Tibial nerve (tissue), 4 donors: ENCODE data around the gene GRK1. TPM values are rescaled to one million over a fixed set of nuclear protein-coding genes. Genes with fewer than 3 reads are reported as not detected.
A peak's percentile ranks its signal among the peaks of the same experiment; 100 is the strongest.

ENCODE experiments used
- DNase-seq, 2 donors: peaks; one replicate each; pipeline ENCODE4 v3.0.0-alpha.2; 2019; ENCODE audit warnings: low spot score in 2 of 2
- H3K27ac ChIP-seq, 4 donors: fragments of 200-600 bp; sonication (generic) in 3 of 4; one replicate each; pipeline ENCODE4 v1.5.1; 2017 to 2019; ENCODE audit warnings: mild to moderate bottlenecking in 1 of 4
- H3K27me3 ChIP-seq, 2 donors: fragments of 200-600 bp; sonication (generic) in 1 of 2; one replicate each; pipeline versions ENCODE4 v1.5.1 to v1.6.0; 2017 to 2019
- H3K36me3 ChIP-seq, 3 donors: fragments of 200-600 bp; sonication (generic); one replicate each; pipeline ENCODE4 v1.5.1; 2018 to 2019
- H3K4me1 ChIP-seq, 4 donors: fragments of 200-600 bp; sonication (generic) in 3 of 4; one replicate each; pipeline ENCODE4 v1.5.1; 2017 to 2019
- H3K4me3 ChIP-seq, 4 donors: fragments of 200-600 bp; sonication (generic) in 3 of 4; one replicate each; pipeline ENCODE4 v1.5.1; 2017 to 2019; ENCODE audit warnings: mild to moderate bottlenecking in 1 of 4, moderate library complexity in 1 of 4
- H3K9me3 ChIP-seq, 4 donors: fragments of 200-600 bp; sonication (generic) in 3 of 4; one replicate each; pipeline ENCODE4 v1.5.1; 2017 to 2019
- EP300 ChIP-seq, 2 donors: sonication (generic); formaldehyde crosslinking; IDR thresholded peaks; one replicate each; pipeline ENCODE4 v1.6.1; 2017; ENCODE audit warnings: antibody characterized with exemption in 2 of 2, mild to moderate bottlenecking in 1 of 2
- POLR2A ChIP-seq, 2 donors: fragments of 450-650 bp; IDR thresholded peaks; one replicate each; pipeline ENCODE4 v1.6.1; 2017; ENCODE audit warnings: antibody characterized with exemption in 2 of 2, mild to moderate bottlenecking in 2 of 2, moderate library complexity in 2 of 2
- WGBS, 2 donors: methylation state at CpG; one replicate each; pipeline ENCODE4 v1.1.5; 2018; 5-methylcytosine and 5-hydroxymethylcytosine counted together
- total RNA-seq, 4 donors: library from RNA; depleted of rRNA; stranded (reverse); fragments of >200 nt; gene quantifications; one replicate each; pipeline ENCODE4 v1.1.0, GENCODE V29; 2016
- TF ChIP-seq, protein P1 (sequence below), 5 experiments: fragments of 200-600 bp in 3 of 5; fragments of 450-650 bp in 2 of 5; sonication (generic) in 3 of 5; IDR thresholded peaks; one replicate each; pipeline ENCODE4 v1.5.1; 2016 to 2019; ENCODE audit warnings: antibody characterized with exemption in 5 of 5, mild to moderate bottlenecking in 3 of 5, moderate library complexity in 2 of 5

The GRK1 gene
- total RNA-seq, 4 donors from 2014 or later: not detected

- TF ChIP-seq POLR2A (IDR thresholded peaks at IDR 0.05) (no peak), EP300 (IDR thresholded peaks at IDR 0.05) (peak in 1 of 2 donors; percentile 17)
- TF ChIP-seq, protein P1, sequence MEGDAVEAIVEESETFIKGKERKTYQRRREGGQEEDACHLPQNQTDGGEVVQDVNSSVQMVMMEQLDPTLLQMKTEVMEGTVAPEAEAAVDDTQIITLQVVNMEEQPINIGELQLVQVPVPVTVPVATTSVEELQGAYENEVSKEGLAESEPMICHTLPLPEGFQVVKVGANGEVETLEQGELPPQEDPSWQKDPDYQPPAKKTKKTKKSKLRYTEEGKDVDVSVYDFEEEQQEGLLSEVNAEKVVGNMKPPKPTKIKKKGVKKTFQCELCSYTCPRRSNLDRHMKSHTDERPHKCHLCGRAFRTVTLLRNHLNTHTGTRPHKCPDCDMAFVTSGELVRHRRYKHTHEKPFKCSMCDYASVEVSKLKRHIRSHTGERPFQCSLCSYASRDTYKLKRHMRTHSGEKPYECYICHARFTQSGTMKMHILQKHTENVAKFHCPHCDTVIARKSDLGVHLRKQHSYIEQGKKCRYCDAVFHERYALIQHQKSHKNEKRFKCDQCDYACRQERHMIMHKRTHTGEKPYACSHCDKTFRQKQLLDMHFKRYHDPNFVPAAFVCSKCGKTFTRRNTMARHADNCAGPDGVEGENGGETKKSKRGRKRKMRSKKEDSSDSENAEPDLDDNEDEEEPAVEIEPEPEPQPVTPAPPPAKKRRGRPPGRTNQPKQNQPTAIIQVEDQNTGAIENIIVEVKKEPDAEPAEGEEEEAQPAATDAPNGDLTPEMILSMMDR (IDR thresholded peaks at IDR 0.05): no peak
- Histone ChIP-seq H3K4me3 (peak overlapping the region; percentile 62 to 76 (median 72)), H3K36me3 (no peaks in the 10 kb centered on the region), H3K27me3 (peaks cover 0 to 19% of the 10 kb centered on the region in 2 donors), H3K9me3 (no peaks in the 10 kb centered on the region), H3K4me1 (peaks cover 0 to 21% (median 6%) of the 10 kb centered on the region in 4 donors), H3K27ac (peak overlapping the region; percentile 64 to 92 (median 78))
- peak in 1 of 2 donors; percentile 29 for DNase-seq
- 0 to 2% methylated on average over 26 of the region's 26 CpGs for WGBS, 2 donors
Measured at GRCh38 chr13:113759525-113760137, 92.6 kb downstream of the GRK1 start.

- H3K27me3 ChIP-seq: peaks cover 0 to 19% of the 10 kb centered on the region in 2 donors
- no peak overlapping the region for H3K4me3 ChIP-seq
- WGBS, 2 donors: 83 to 84% methylated on average over 7 of the region's 7 CpGs
- H3K4me1 ChIP-seq: peaks cover 0 to 28% (median 6%) of the 10 kb centered on the region in 4 donors
- TF ChIP-seq POLR2A (IDR thresholded peaks at IDR 0.05) (no peak), EP300 (IDR thresholded peaks at IDR 0.05) (no peak)
- TF ChIP-seq, protein P1 (IDR thresholded peaks at IDR 0.05): no peak
- DNase-seq: no peak
- no peak overlapping the region for H3K27ac ChIP-seq
- no peaks in the 10 kb centered on the region for H3K9me3 ChIP-seq
- no peaks in the 10 kb centered on the region for H3K36me3 ChIP-seq
Measured at GRCh38 chr13:113761136-113761535, 94.1 kb downstream of the GRK1 start.

DNA sequence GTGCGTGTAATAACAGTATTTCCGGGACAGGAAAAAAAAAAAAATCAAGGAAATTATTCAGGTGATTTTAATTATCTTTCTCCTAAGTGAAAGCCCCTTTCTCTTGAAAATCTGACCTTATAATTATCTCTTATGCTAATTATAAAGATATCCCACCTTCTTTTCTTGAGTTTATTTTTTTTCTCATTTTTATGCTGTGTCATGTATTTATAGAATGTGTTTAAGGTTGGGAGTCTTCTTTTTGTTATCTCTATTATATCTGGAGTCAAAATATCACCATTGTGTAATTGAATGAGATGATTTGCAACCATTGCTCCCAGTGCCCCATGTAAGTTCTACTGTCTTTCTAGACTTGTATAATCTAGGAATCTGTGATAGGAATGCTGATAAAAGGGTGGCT is 95.1 kb downstream of the GRK1 start:
- peaks cover 0 to 28% (median 6%) of the 10 kb centered on the region in 4 donors for H3K4me1 ChIP-seq
- H3K36me3 ChIP-seq: no peaks in the 10 kb centered on the region
- H3K27me3 ChIP-seq: peaks cover 0 to 19% of the 10 kb centered on the region in 2 donors
- 67 to 89% methylated on average over 2 of the region's 2 CpGs for WGBS, 2 donors
- DNase-seq: no peak
- TF ChIP-seq, protein P1 (IDR thresholded peaks at IDR 0.05): no peak
- TF ChIP-seq EP300 (IDR thresholded peaks at IDR 0.05) (no peak), POLR2A (IDR thresholded peaks at IDR 0.05) (no peak)
- no peak overlapping the region for H3K27ac ChIP-seq
- no peak overlapping the region for H3K4me3 ChIP-seq
- H3K9me3 ChIP-seq: no peaks in the 10 kb centered on the region

DNA sequence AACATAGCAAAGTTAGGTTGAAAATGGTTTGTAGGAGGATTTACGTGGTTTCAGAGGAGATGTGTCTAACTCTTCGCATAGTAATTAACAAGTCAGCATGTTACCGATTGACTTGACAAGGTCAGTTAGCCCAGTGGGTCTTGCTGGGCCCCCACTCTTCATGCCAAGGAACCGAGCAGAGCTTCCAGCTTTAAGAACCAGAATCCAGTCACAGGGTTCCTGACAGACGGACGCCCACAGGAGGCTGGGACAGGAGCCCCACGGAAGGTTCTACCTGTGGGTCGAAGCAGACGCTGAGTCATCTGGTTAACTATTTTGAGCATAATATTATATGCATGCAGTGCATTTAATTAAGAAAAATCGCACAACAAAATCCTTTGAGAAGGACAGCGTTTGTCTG is 95.5 kb downstream of the GRK1 start:
- no peak overlapping the region for H3K4me3 ChIP-seq
- DNase-seq: no peak
- H3K36me3 ChIP-seq: peaks cover 0 to 3% (median 0%) of the 10 kb centered on the region in 3 donors
- H3K27me3 ChIP-seq: peaks cover 0 to 19% of the 10 kb centered on the region in 2 donors
- no peaks in the 10 kb centered on the region for H3K9me3 ChIP-seq
- TF ChIP-seq POLR2A (IDR thresholded peaks at IDR 0.05) (no peak), EP300 (IDR thresholded peaks at IDR 0.05) (no peak)
- TF ChIP-seq, protein P1 (IDR thresholded peaks at IDR 0.05): no peak
- peaks cover 0 to 27% (median 6%) of the 10 kb centered on the region in 4 donors for H3K4me1 ChIP-seq
- 86% methylated on average over 11 of the region's 11 CpGs for WGBS, 2 donors
- no peak overlapping the region for H3K27ac ChIP-seq

DNA sequence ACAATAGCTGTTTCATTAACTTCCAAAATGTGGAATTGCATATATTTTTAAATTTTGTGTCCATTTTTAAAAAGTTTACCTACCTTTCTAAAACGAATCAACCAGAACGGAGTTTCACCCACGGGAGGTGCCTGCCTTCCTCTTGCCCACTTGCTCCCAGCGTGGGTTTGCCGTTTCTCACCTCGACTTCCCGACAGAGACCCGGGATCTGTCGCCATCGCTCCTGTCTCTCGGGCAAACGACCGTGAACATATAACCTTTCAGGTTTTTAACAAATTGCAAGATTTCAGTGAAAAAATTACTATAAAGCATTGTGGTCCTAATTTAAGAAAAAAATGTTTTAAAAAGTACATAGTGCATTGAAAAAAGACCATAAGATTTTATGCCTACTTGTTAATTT is 96.2 kb downstream of the GRK1 start:
- H3K27me3 ChIP-seq: peaks cover 0 to 19% of the 10 kb centered on the region in 2 donors
- H3K4me3 ChIP-seq: no peak overlapping the region
- H3K4me1 ChIP-seq: peaks cover 0 to 20% (median 6%) of the 10 kb centered on the region in 4 donors
- no peaks in the 10 kb centered on the region for H3K9me3 ChIP-seq
- TF ChIP-seq EP300 (IDR thresholded peaks at IDR 0.05) (no peak), POLR2A (IDR thresholded peaks at IDR 0.05) (no peak)
- TF ChIP-seq, protein P1 (IDR thresholded peaks at IDR 0.05): no peak
- WGBS, 2 donors: 83 to 87% methylated on average over 13 of the region's 13 CpGs
- H3K36me3 ChIP-seq: peaks cover 0 to 9% (median 0%) of the 10 kb centered on the region in 3 donors
- no peak overlapping the region for H3K27ac ChIP-seq
- no peak for DNase-seq
